OCI-LY1 (cell line): ENCODE measurements around the gene PAM.

ENCODE experiments used
- H2AFZ ChIP-seq: fragments of 200-600 bp; sonication (generic), shearing (Covaris generic); 2 replicates; pipeline ENCODE4 v1.6.0; 2014; ENCODE audit warnings: antibody characterized with exemption, mild to moderate bottlenecking, low read length
- H3F3A ChIP-seq: fragments of 200-600 bp; sonication (generic), shearing (Covaris generic); 2 replicates; pipeline ENCODE4 v1.6.0; 2014; ENCODE audit warnings: mild to moderate bottlenecking, antibody characterized with exemption, low read length, moderate library complexity; ENCODE audit not compliant: insufficient read depth
- H3K27ac ChIP-seq: fragments of 200-600 bp; sonication (generic); 2 replicates; pipeline ENCODE4 v1.5.1; 2014; ENCODE audit warnings: low read length, mixed run types, mild to moderate bottlenecking, low read depth; ENCODE audit not compliant: poor library complexity, severe bottlenecking
- H3K27me3 ChIP-seq: fragments of 200-600 bp; sonication (generic); 2 replicates; pipeline ENCODE4 v1.6.0; 2014; ENCODE audit warnings: antibody characterized with exemption, mild to moderate bottlenecking, low read length, moderate library complexity; ENCODE audit not compliant: insufficient read depth
- H3K36me3 ChIP-seq: fragments of 200-600 bp; sonication (generic); 2 replicates; pipeline ENCODE4 v1.6.1; 2014; ENCODE audit warnings: mild to moderate bottlenecking, antibody characterized with exemption, low read length, moderate library complexity, mixed read lengths; ENCODE audit not compliant: insufficient read depth
- H3K4me1 ChIP-seq: fragments of 200-600 bp; sonication (generic); 2 replicates; pipeline ENCODE4 v1.5.1; 2014; ENCODE audit warnings: mild to moderate bottlenecking, low read length, moderate library complexity; ENCODE audit not compliant: insufficient read depth, severe bottlenecking
- H3K4me2 ChIP-seq: fragments of 200-600 bp; sonication (generic), shearing (Covaris generic); 2 replicates; pipeline ENCODE4 v1.6.1; 2014; ENCODE audit warnings: low read length
- H3K4me3 ChIP-seq: fragments of 200-600 bp; sonication (generic); 2 replicates; pipeline ENCODE4 v1.5.1; 2014; ENCODE audit warnings: low read length, low read depth, mild to moderate bottlenecking, mixed read lengths; ENCODE audit not compliant: poor library complexity, severe bottlenecking
- H3K79me2 ChIP-seq: fragments of 200-600 bp; shearing (Covaris generic); 2 replicates; pipeline ENCODE4 v1.6.1; 2016; ENCODE audit warnings: mixed run types, low read length, mixed read lengths; ENCODE audit not compliant: insufficient read depth
- H3K9ac ChIP-seq: fragments of 200-600 bp; sonication (generic), shearing (Covaris generic); 2 replicates; pipeline ENCODE4 v1.6.1; 2014; ENCODE audit warnings: mild to moderate bottlenecking, low read length, mixed read lengths
- H3K9me2 ChIP-seq: fragments of 200-600 bp; sonication (generic), shearing (Covaris generic); 2 replicates; pipeline ENCODE4 v1.6.1; 2014; ENCODE audit warnings: low read depth, mild to moderate bottlenecking, low read length, mixed read lengths
- H3K9me3 ChIP-seq: fragments of 200-600 bp; shearing (Covaris generic); 2 replicates; pipeline ENCODE4 v1.6.1; 2014; ENCODE audit warnings: low read length, mixed read lengths
- H4K20me1 ChIP-seq: fragments of 200-600 bp; sonication (generic), shearing (Covaris generic); 2 replicates; pipeline ENCODE4 v1.6.0; 2016; ENCODE audit warnings: mild to moderate bottlenecking, low read length; ENCODE audit not compliant: insufficient read depth
- EZH2 ChIP-seq: fragments of 200-600 bp; sonication (generic), shearing (Covaris generic); IDR thresholded peaks from 2 replicates; pipeline ENCODE4 v1.8.0; 2017; ENCODE audit warnings: borderline replicate concordance, mixed run types, mild to moderate bottlenecking, antibody characterized with exemption, low read length, moderate library complexity, mixed read lengths
- TF ChIP-seq, protein P1 (sequence below): fragments of 200-600 bp; sonication (generic), shearing (Covaris generic); IDR thresholded peaks from 2 replicates; pipeline ENCODE4 v1.5.1; 2017; ENCODE audit warnings: mild to moderate bottlenecking, antibody characterized with exemption, low read length, moderate library complexity, mixed read lengths

The PAM gene

GRCh38 chr5:102718819-102719218, 36.3 kb upstream of the PAM start:
- Histone ChIP-seq H3K79me2 (no peaks in the 10 kb centered on the region), H3K9me2 (no peaks in the 10 kb centered on the region), H3K4me2 (no peak overlapping the region), H3K9me3 (no peaks in the 10 kb centered on the region), H3K9ac (no peak overlapping the region), H3K4me1 (no peaks in the 10 kb centered on the region), H3K4me3 (no peak overlapping the region), H2AFZ (no peak overlapping the region), H3K27ac (no peak overlapping the region), H4K20me1 (no peaks in the 10 kb centered on the region), H3K27me3 (no peaks in the 10 kb centered on the region), H3K36me3 (no peaks in the 10 kb centered on the region), H3F3A (no peaks in the 10 kb centered on the region)
- no peak for TF ChIP-seq EZH2
- TF ChIP-seq, protein P1, sequence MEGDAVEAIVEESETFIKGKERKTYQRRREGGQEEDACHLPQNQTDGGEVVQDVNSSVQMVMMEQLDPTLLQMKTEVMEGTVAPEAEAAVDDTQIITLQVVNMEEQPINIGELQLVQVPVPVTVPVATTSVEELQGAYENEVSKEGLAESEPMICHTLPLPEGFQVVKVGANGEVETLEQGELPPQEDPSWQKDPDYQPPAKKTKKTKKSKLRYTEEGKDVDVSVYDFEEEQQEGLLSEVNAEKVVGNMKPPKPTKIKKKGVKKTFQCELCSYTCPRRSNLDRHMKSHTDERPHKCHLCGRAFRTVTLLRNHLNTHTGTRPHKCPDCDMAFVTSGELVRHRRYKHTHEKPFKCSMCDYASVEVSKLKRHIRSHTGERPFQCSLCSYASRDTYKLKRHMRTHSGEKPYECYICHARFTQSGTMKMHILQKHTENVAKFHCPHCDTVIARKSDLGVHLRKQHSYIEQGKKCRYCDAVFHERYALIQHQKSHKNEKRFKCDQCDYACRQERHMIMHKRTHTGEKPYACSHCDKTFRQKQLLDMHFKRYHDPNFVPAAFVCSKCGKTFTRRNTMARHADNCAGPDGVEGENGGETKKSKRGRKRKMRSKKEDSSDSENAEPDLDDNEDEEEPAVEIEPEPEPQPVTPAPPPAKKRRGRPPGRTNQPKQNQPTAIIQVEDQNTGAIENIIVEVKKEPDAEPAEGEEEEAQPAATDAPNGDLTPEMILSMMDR = no peak

DNA sequence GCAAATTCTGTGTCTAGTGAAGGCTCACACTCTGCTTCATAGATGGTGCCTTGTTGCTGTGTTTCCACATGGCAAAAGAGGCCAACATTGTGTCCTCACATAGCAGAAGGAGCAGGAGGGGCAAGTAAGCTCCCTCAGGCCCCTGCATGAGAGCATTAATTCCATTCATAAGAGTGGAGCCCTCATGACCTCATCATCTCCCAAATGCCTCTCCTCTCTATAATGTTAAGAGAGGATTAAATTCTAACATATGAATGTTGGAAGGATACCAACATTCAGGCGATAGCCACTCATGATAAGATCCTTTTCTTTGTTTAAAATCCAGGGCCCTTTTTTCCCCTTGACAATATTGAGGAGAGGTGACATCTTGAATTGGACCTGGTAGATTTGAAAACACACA, 35.2 kb upstream of the PAM start:
- no peaks in the 10 kb centered on the region for H3K27me3 ChIP-seq
- no peaks in the 10 kb centered on the region for H3K4me1 ChIP-seq
- no peak overlapping the region for H3K4me3 ChIP-seq
- H3K4me2 ChIP-seq = no peak overlapping the region
- H2AFZ ChIP-seq = no peak overlapping the region
- no peak overlapping the region for H3K27ac ChIP-seq
- TF ChIP-seq, protein P1 = no peak
- no peak for TF ChIP-seq EZH2
- H3K79me2 ChIP-seq = no peaks in the 10 kb centered on the region
- H3K9me3 ChIP-seq = no peaks in the 10 kb centered on the region
- H3K9ac ChIP-seq = no peak overlapping the region
- no peaks in the 10 kb centered on the region for H3K9me2 ChIP-seq
- no peaks in the 10 kb centered on the region for H4K20me1 ChIP-seq
- no peaks in the 10 kb centered on the region for H3K36me3 ChIP-seq
- no peaks in the 10 kb centered on the region for H3F3A ChIP-seq

DNA sequence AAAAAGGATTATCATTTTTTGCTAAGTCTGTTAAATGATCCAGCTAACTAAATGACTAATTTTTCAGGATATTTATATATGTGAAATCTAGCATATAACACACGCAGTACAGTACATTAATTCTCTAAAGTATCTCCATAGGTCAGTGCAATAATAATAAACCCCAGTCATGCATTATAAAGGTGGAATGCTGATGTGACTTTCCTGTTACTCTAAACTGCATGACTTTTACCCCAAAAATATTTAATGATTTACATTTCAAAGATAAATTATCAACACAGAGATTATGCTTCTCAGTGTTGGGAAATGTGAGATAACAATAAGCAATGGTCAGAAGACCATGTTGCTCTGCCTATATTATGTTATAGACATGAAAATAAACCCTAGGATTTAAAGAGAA, 34.1 kb upstream of the PAM start:
- Histone ChIP-seq H3K36me3 (no peaks in the 10 kb centered on the region), H3K27ac (no peak overlapping the region), H3K9me2 (no peaks in the 10 kb centered on the region), H3K79me2 (no peaks in the 10 kb centered on the region), H4K20me1 (no peaks in the 10 kb centered on the region), H3K4me1 (no peaks in the 10 kb centered on the region), H2AFZ (no peak overlapping the region), H3K4me3 (no peak overlapping the region), H3K27me3 (no peaks in the 10 kb centered on the region), H3K9ac (no peak overlapping the region), H3K4me2 (no peak overlapping the region), H3K9me3 (no peaks in the 10 kb centered on the region), H3F3A (no peaks in the 10 kb centered on the region)
- TF ChIP-seq, protein P1 = no peak
- TF ChIP-seq EZH2 = no peak
